A673 (cell line): Measurements from ENCODE around the gene SLC16A6. TPM values are rescaled to one million over a fixed set of nuclear protein-coding genes. Genes with fewer than 3 reads are reported as not detected.

Source experiments
- BruUV-seq: library from RNA; stranded (reverse); fragments of 400-500 nt; replicated peaks from 2 replicates; lab custom pipeline; 2021; lab: Mats Ljungman, UMichigan
- CTCF ChIA-PET: fragments of 300-600 bp; sonication (Branson Sonifier 250); formaldehyde crosslinking; loops from one replicate; lab custom pipeline; 2022; ENCODE audit warnings: antibody characterized with exemption; lab: Charles Lee
- POLR2A ChIA-PET: fragments of 300-600 bp; sonication (Branson Sonifier 250); formaldehyde crosslinking; loops from one replicate; lab custom pipeline; 2022; ENCODE audit warnings: antibody characterized with exemption; ENCODE audit not compliant: low non-redundant PET; lab: Charles Lee
- DNase-seq: peaks from one replicate; pipeline ENCODE4 v3.0.0-alpha.2; 2015; ENCODE audit warnings: low spot score
- H3K27ac ChIP-seq: fragments of 200-600 bp; sonication (generic); 2 replicates; pipeline ENCODE4 v1.5.1; 2016; ENCODE audit warnings: mixed run types, low read depth, mild to moderate bottlenecking, mixed read lengths, antibody characterized with exemption, low read length; ENCODE audit not compliant: poor library complexity, severe bottlenecking
- H3K27me3 ChIP-seq: fragments of 200-600 bp; sonication (generic); replicated peaks from 2 replicates; pipeline ENCODE4 v1.6.1; 2017; ENCODE audit warnings: mixed run types, low read depth, mild to moderate bottlenecking, mixed read lengths, antibody characterized with exemption, low read length; ENCODE audit not compliant: insufficient read depth, poor library complexity
- H3K36me3 ChIP-seq: fragments of 200-600 bp; sonication (generic); 2 replicates; pipeline ENCODE4 v1.6.1; 2016; ENCODE audit warnings: mixed run types, mild to moderate bottlenecking, mixed read lengths, antibody characterized with exemption, low read length; ENCODE audit not compliant: insufficient read depth, poor library complexity, severe bottlenecking
- H3K4me1 ChIP-seq: fragments of 200-600 bp; sonication (generic); 2 replicates; pipeline ENCODE4 v1.6.1; 2017; ENCODE audit warnings: mixed run types, mild to moderate bottlenecking, mixed read lengths, antibody characterized with exemption, low read length; ENCODE audit not compliant: insufficient read depth, poor library complexity, severe bottlenecking
- H3K4me3 ChIP-seq: fragments of 200-600 bp; sonication (generic); 2 replicates; pipeline ENCODE4 v1.5.1; 2016; ENCODE audit warnings: low read depth, mixed run types, mild to moderate bottlenecking, mixed read lengths, low read length; ENCODE audit not compliant: poor library complexity, severe bottlenecking
- H3K9me3 ChIP-seq: fragments of 200-600 bp; sonication (generic); 2 replicates; pipeline ENCODE4 v1.6.1; 2016; ENCODE audit warnings: mixed run types, low read depth, mild to moderate bottlenecking, mixed read lengths, antibody characterized with exemption, low read length; ENCODE audit not compliant: poor library complexity, severe bottlenecking
- CTCF ChIP-seq: fragments of 300-800, 200-600 bp; sonication (generic); conservative IDR thresholded peaks from 2 replicates; pipeline ENCODE4 v1.5.1; 2017; ENCODE audit warnings: low read depth, mild to moderate bottlenecking, antibody characterized with exemption, low read length, moderate library complexity, mixed read lengths
- EZH2 ChIP-seq: fragments of 200-600 bp; sonication (generic); IDR thresholded peaks from 2 replicates; pipeline ENCODE4 v1.6.1; 2017; ENCODE audit warnings: borderline replicate concordance, low read depth, mild to moderate bottlenecking, mixed read lengths, antibody characterized with exemption, low read length; ENCODE audit not compliant: poor library complexity, severe bottlenecking
- intact Hi-C: fragments of 100-400 bp; cut with micrococcal nuclease; formaldehyde crosslinking; loops from one replicate; pipeline ENCODE4 v1.10.0; 2022; ENCODE audit not compliant: unreplicated experiment
- total RNA-seq: library from RNA; stranded (reverse); gene quantifications from 2 replicates; pipeline ENCODE4 v1.2.3, GENCODE V29; 2021

SLC16A6 gene
- total RNA-seq, 1 experiment from 2014 or later, result 0.67 TPM

- no TSS peak for BruUV-seq
- H3K27ac ChIP-seq, result no peak overlapping the region
- ChIA-PET POLR2A (no interaction called here), CTCF (no interaction called here)
- DNase-seq, result no peak
- H3K4me3 ChIP-seq, result no peak overlapping the region
- no peak for TF ChIP-seq EZH2
- no peak for TF ChIP-seq CTCF
- intact Hi-C loops, result no loop called here
- H3K4me1 ChIP-seq, result peaks cover 12% of the 10 kb centered on the region
- no peaks in the 10 kb centered on the region for H3K36me3 ChIP-seq
- H3K27me3 ChIP-seq, result peaks cover 18% of the 10 kb centered on the region
- no peaks in the 10 kb centered on the region for H3K9me3 ChIP-seq
Observed at GRCh38 chr17:68294196-68294555, 3.2 kb upstream of the SLC16A6 start.

- TF ChIP-seq EZH2 (no peak), CTCF (no peak)
- BruUV-seq, result no TSS peak
- POLR2A ChIA-PET, result no interaction called here
- no peak for DNase-seq
- Histone ChIP-seq H3K4me3 (no peak overlapping the region), H3K27me3 (peaks cover 18% of the 10 kb centered on the region), H3K4me1 (peaks cover 12% of the 10 kb centered on the region), H3K9me3 (no peaks in the 10 kb centered on the region), H3K36me3 (no peaks in the 10 kb centered on the region), H3K27ac (no peak overlapping the region)
- CTCF ChIA-PET, result no interaction called here
- intact Hi-C loops, result no loop called here
Observed at GRCh38 chr17:68293490-68294195, 2.7 kb upstream of the SLC16A6 start.

- Histone ChIP-seq H3K4me3 (peak overlapping the region; percentile 67), H3K27ac (no peak overlapping the region), H3K9me3 (no peaks in the 10 kb centered on the region), H3K4me1 (peaks cover 12% of the 10 kb centered on the region), H3K27me3 (peaks cover 18% of the 10 kb centered on the region), H3K36me3 (no peaks in the 10 kb centered on the region)
- BruUV-seq, result no TSS peak
- ChIA-PET POLR2A (no interaction called here), CTCF (no interaction called here)
- TF ChIP-seq EZH2 (no peak), CTCF (no peak)
- no peak for DNase-seq
- intact Hi-C loops, result no loop called here
Observed at GRCh38 chr17:68292689-68293040, 1.7 kb upstream of the SLC16A6 start.
